GM18526 (cell line): ENCODE results near the gene CREB3.

Source experiments
- POLR2A ChIP-seq: IDR thresholded peaks from 3 replicates; pipeline ENCODE4 v1.6.1; 2011; ENCODE audit not compliant: insufficient read length; ENCODE audit errors: extremely low read depth

The CREB3 gene

DNA sequence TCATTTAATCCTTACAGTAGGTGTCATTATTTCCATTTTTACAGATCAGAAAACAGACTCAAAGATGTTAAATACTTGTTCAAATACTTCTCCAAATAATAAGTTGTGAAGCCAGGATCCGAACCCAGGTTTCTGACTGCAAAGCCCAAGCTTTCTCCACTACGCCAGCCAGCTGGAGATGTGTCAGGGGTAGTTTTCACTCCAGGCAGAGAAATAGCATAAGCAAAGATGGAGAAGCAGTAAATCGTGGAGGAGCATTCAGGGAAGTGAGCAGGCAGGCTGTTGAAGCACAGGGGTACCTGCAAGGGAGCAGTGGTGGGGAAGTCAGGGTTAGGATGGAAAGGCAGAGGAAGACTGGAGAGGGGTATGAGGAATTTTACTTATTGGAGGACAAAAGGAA lies 3.4 kb upstream of the CREB3 start:
- TF ChIP-seq POLR2A: no peak

DNA sequence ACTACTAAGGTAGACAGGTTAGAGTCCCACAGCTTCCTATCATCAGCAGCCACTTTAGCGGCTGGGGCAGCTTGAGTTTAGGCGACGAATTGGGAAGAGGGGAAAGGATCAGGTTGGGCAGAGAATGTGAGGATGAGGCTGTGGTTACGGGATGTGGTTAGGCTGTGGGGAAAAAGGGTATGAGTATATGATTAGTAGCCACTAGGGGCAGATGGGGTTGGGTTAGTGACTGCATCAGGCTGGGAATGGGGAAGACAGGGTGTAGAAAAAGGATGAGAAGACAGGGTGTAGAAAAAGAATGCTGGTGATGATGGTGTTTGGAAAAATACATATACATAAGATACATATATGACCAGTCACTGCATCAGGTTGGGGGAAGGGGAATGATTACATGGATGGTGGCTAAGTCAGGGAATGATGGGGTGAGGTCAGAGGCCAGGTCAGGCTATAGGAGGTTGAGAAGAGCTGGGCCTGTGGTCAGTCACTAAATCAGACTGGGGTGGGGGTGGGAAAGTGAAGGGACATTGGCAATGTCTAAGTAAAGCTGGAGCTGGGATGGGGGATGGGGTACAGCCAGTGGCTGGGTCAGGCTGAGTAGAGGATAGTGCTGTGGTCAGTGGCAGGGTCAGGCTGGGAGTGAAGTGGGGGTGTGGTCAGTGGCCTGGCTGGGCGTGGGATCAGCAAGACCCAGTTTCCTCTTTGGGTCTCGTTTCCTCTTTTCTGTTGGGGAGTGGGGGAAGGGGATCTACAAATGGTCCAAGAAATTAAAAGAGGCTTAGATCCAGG lies 2.6 kb upstream of the CREB3 start:
- no peak for TF ChIP-seq POLR2A

GRCh38 chr9:35730486-35730854 lies 2.0 kb upstream of the CREB3 start:
- no peak for TF ChIP-seq POLR2A

DNA sequence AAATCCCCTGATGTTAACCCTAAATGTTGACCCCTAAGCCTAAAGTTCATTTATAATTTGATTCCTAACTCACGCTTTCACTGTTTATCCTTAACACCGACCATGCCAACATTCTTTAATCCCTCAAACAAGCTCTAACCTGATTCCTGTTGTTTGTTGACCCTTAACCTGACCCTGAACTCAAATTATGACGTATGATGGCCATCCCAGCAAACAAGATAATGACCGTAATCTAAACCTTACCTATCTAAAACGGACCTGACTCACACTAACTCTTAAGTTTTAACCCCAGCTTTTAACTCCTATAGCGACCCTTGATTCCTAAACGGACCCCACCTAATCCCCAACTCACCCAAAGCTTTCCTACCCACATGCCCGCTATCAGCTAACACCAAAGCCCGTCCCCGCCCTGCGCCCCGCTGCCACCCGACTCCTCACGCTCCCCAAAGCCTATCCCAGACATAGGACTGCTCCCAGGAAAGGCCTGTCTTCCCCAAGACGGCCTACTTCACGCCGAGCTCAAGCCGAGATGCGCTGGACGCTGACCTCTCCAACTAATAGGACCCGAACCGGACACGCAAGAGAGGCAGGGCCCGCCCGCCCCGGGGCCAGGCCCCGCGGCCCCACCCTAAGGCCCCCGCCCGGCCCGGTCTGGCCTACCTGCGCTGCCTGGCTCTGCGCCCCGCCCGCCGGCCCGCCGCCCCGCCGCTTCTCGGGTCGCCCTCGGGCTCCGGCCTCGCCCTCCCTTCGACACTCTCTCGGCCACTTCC lies 866 bp upstream of the CREB3 start:
- TF ChIP-seq POLR2A: no peak

DNA sequence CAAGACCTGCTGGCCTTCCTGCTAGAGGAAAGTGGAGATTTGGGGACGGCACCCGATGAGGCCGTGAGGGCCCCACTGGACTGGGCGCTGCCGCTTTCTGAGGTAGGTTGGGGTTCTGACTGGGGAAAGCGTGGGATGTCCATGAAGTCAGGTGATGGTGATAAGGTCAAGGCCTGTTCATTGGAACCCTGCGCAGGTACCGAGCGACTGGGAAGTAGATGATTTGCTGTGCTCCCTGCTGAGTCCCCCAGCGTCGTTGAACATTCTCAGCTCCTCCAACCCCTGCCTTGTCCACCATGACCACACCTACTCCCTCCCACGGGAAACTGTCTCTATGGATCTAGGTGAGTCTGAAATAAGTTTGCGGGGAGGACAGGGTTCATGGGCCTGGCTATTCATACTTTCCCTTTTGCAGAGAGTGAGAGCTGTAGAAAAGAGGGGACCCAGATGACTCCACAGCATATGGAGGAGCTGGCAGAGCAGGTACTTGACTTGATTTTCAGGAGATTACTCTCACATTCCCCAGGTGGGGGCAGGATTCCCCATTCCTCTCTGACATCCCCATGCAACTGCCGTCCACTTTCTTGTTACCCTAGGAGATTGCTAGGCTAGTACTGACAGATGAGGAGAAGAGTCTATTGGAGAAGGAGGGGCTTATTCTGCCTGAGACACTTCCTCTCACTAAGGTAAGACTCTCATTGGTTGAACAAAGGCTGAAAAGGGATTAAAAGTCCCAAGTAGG lies 505 bp downstream of the CREB3 start:
- TF ChIP-seq POLR2A: no peak

GRCh38 chr9:35734096-35734495 lies 1.6 kb downstream of the CREB3 start:
- no peak for TF ChIP-seq POLR2A

- TF ChIP-seq POLR2A: no peak
These were observed 3.8 kb downstream of the CREB3 start for GRCh38 chr9:35736201-35736633.

DNA sequence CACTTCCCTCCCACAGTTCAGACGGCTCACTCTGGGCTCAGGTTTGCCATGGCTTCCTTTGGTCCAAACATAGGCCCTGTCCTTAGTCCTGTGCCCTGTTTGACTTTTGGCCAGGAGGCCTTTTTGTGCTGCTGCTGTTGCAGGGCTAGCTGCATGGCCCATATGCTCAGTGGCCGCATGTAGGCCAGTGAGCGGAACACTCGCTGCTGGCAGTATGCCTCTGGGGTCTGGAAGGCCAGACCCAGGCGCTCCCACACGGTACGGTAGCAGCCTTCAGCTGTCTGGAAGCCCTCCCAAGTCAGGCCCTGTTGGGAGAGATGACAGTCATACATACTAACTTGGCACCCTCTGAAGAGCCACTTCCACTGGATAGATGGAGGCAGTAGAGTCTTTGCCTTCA lies 4.7 kb downstream of the CREB3 start:
- no peak for TF ChIP-seq POLR2A

DNA sequence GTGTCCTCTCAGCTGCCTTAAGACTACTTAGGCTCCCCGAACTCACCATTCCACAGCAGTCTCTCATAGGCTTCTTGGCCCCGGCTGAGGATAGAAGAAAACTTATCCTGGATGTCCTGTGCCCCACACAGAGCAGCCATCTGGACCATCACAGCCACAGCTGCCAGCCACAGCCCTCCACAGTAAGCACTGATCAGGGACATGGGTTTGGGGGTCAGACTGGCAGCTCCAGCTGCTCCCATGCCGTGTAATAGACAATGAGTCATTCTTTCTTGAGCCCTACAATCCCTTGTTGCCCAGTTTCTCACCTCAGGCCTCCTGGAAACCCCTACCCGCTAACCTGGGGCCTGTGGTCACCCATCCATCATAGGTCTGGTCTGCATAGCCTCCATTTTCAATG lies 5.7 kb downstream of the CREB3 start:
- no peak for TF ChIP-seq POLR2A

DNA sequence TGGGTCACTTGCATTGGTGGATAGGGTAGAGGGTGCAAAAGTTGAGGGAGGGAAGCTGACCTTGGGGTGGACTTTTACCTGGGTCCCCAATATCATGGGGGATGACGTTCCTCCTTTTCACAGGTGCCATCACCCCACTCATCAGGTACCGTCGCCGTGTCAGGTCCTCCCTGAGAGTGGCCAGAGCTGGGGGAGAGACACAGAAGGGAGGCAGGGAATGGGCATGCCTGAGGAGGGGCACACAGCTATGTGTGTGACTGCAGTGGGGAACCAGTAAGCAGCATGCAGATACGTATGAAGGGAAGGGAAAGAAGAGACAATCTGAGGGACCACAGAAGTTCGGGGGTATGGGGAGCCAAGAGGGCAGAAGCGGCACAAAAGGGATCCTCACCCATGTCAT lies 6.5 kb downstream of the CREB3 start:
- no peak for TF ChIP-seq POLR2A

DNA sequence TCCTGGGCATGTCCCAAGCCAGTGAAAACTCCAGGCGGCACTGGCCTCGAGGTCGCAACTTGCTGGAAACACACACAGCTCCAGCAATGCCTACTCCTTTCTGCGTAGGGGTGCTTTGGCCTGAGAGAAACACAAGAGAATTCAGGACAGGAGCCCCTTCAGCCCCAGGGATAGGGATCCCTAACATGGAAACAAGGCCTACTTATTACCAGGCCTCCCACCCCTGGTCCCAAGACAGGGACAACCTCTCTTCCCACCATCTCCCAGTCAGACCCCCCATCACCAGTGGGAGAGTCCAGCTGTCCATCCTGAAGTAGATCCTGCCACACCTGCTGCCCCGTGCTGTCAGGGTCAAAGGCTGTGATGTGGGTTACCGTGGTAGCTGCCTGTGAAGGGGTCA lies 7.8 kb downstream of the CREB3 start:
- no peak for TF ChIP-seq POLR2A

DNA sequence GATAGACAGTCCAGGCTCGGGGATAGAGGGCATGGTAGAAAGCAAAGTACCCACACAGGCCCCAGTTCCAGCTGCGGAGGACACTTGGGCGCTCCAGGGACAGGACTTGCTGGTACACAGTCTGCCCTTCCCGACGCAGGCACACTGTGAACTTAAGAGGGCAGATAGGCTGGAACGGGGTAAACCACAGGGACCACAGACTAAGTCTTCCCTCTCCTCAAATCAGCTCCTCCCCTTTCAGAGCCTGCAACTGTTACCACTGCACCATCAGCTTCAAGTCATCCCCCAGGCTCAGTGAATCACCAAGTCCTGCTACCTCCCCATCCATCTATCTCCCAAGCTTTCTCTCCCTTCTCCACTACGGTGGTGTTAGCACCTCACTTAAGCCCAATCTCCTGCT lies 9.3 kb downstream of the CREB3 start:
- no peak for TF ChIP-seq POLR2A

GRCh38 chr9:35743452-35743851 lies 11.0 kb downstream of the CREB3 start:
- no peak for TF ChIP-seq POLR2A

DNA sequence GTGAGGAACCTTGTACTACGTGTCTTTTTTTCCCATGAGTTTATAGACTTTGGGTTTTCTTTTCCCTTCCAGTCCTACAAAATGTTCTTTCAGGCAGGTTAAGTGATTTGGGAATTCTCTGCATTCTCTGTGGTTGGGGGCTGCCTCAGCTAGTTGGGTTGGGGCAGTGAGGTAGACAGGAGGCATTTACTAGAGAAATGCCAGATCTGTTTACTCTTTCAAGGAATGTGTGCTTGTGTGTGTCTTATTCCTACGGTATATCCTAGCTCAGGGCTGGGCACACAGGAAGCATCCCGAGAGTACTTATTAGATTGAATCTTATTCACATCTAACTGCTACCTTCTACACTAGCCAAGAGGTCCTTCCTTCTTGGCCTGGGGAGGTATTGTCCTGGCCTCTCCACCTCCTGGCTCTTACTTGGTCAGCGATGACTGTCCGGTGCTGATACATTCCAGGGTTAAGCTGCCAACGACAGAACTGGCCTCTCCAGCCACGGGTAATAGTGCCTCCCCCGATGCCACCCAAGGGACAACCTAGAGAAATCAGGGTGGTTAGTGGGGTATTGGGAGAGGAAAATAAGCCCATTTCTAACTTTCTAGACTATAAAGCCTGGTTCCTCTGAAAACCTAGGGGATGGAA lies 11.5 kb downstream of the CREB3 start:
- no peak for TF ChIP-seq POLR2A

GRCh38 chr9:35745569-35745968 lies 13.1 kb downstream of the CREB3 start:
- no peak for TF ChIP-seq POLR2A
